K562 (cell line): Measurements from ENCODE around the gene PEDS1. TPM values are rescaled to one million over a fixed set of nuclear protein-coding genes. Genes with fewer than 3 reads are reported as not detected.

Experiments
- ASH1L ChIP-seq: fragments of 450-650 bp; IDR thresholded peaks from 2 replicates; pipeline ENCODE4 v1.6.1; 2018; ENCODE audit warnings: borderline replicate concordance, mild to moderate bottlenecking, low read depth; ENCODE audit not compliant: partially characterized antibody
- EGR1 ChIP-seq: fragments of 450-650 bp; conservative IDR thresholded peaks from 2 replicates; pipeline ENCODE4 v1.6.1; 2017; ENCODE audit warnings: mild to moderate bottlenecking
- FOXK1 ChIP-seq: sonication (generic); formaldehyde crosslinking; IDR thresholded peaks from 2 replicates; pipeline ENCODE4 v1.8.0; 2022; ENCODE audit warnings: missing genetic modification reagents, mild to moderate bottlenecking, borderline replicate concordance
- MAX ChIP-seq: sonication (generic); formaldehyde crosslinking; IDR thresholded peaks from 2 replicates; pipeline ENCODE4 v1.9.0; 2022; ENCODE audit warnings: mild to moderate bottlenecking, missing genetic modification reagents
- MCM5 ChIP-seq: fragments of 450-650 bp; IDR thresholded peaks from 2 replicates; pipeline ENCODE4 v1.6.1; 2016; ENCODE audit warnings: low read depth
- MEF2A ChIP-seq: IDR thresholded peaks from 2 replicates; pipeline ENCODE4 v1.6.1; 2011; ENCODE audit warnings: low read depth, mild to moderate bottlenecking, low read length, moderate library complexity; ENCODE audit not compliant: control insufficient read depth
- MTA3 ChIP-seq: fragments of 450-650 bp; formaldehyde crosslinking; IDR thresholded peaks from 2 replicates; pipeline ENCODE4 v1.6.1; 2017; ENCODE audit warnings: mild to moderate bottlenecking, borderline replicate concordance
- NCOR1 ChIP-seq: fragments of 450-650 bp; IDR thresholded peaks from 2 replicates; pipeline ENCODE4 v1.6.1; 2016; ENCODE audit warnings: mild to moderate bottlenecking, moderate library complexity
- NELFE ChIP-seq: IDR thresholded peaks from 2 replicates; pipeline ENCODE4 v1.6.1; 2011; ENCODE audit warnings: mild to moderate bottlenecking; ENCODE audit not compliant: insufficient read depth, insufficient read length
- NFATC3 ChIP-seq: fragments of 450-650 bp; IDR thresholded peaks from 2 replicates; pipeline ENCODE4 v1.6.1; 2017; ENCODE audit warnings: mild to moderate bottlenecking
- NR4A1 ChIP-seq, 2 experiments: fragments of 250-450 bp in 1 of 2; fragments of 450-650 bp in 1 of 2; sonication (Bioruptor Pico) in 1 of 2; IDR thresholded peaks; 2 replicates each; pipeline versions ENCODE4 v1.4.0 to v1.6.1; 2016 to 2020; ENCODE audit warnings: mild to moderate bottlenecking in 2 of 2, missing compliant biosample characterization in 1 of 2, missing genetic modification characterization in 1 of 2, moderate library complexity in 1 of 2
- RFX5 ChIP-seq: IDR thresholded peaks from 2 replicates; pipeline ENCODE4 v1.6.1; 2011; ENCODE audit warnings: low read depth, mild to moderate bottlenecking, improper control_type of control experiment, low read length
- SMARCA4 ChIP-seq: fragments of 450-650 bp; IDR thresholded peaks from 2 replicates; pipeline ENCODE4 v1.6.1; 2016
- TFAM ChIP-seq: fragments of 250-450 bp; sonication (Bioruptor Pico); conservative IDR thresholded peaks from 2 replicates; pipeline ENCODE4 v1.5.0; 2021; ENCODE audit warnings: mild to moderate bottlenecking, moderate library complexity
- TRIM25 ChIP-seq: fragments of 450-650 bp; IDR thresholded peaks from 2 replicates; pipeline ENCODE4 v1.7.0; 2016; ENCODE audit warnings: borderline replicate concordance
- YY1 ChIP-seq, 3 experiments: IDR thresholded peaks; 2 replicates each; pipeline ENCODE4 v1.6.1; 2011; ENCODE audit warnings: low read length in 2 of 3, mild to moderate bottlenecking in 2 of 3, moderate library complexity in 2 of 3, borderline replicate concordance in 1 of 3, control low read depth in 1 of 3, low read depth in 1 of 3; ENCODE audit not compliant: insufficient read depth in 3 of 3, insufficient replicate concordance in 2 of 3, control insufficient read depth in 1 of 3, insufficient read length in 1 of 3; ENCODE audit errors: extremely low read depth in 1 of 3
- ZNF133 ChIP-seq: fragments of 250-450 bp; sonication (Bioruptor Pico); IDR thresholded peaks from 2 replicates; pipeline ENCODE4 v1.4.0; 2020; ENCODE audit warnings: mild to moderate bottlenecking
- ZNF146 ChIP-seq: IDR thresholded peaks from one replicate; pipeline ENCODE4 v1.6.1; 2018; ENCODE audit warnings: missing compliant biosample characterization; ENCODE audit not compliant: unreplicated experiment
- ZNF24 ChIP-seq: fragments of 450-650 bp; IDR thresholded peaks from 2 replicates; pipeline ENCODE4 v1.6.1; 2016
- ZNF3 ChIP-seq: fragments of 250-450 bp; sonication (Bioruptor Pico); IDR thresholded peaks from 2 replicates; pipeline ENCODE4 v1.5.0; 2021; ENCODE audit warnings: mild to moderate bottlenecking, moderate library complexity
- ZNF384 ChIP-seq: IDR thresholded peaks from 2 replicates; pipeline ENCODE4 v1.6.1; 2012; ENCODE audit warnings: low read depth, low read length, improper control_type of control experiment
- ZNF695 ChIP-seq: fragments of 450-650 bp; formaldehyde crosslinking; IDR thresholded peaks from 2 replicates; pipeline ENCODE4 v1.4.0; 2020; ENCODE audit warnings: mild to moderate bottlenecking, moderate library complexity
- ZNF717 ChIP-seq: fragments of 250-450 bp; sonication (Bioruptor Pico); IDR thresholded peaks from 2 replicates; pipeline ENCODE4 v1.5.0; 2021
- ZNF77 ChIP-seq: fragments of 250-450 bp; sonication (Bioruptor Pico); IDR thresholded peaks from 2 replicates; pipeline ENCODE4 v1.5.0; 2020
- ZSCAN29 ChIP-seq: fragments of 450-650 bp; IDR thresholded peaks from 2 replicates; pipeline ENCODE4 v1.6.1; 2017
- ZZZ3 ChIP-seq: fragments of 450-650 bp; IDR thresholded peaks from 2 replicates; pipeline ENCODE4 v1.6.1; 2016; ENCODE audit warnings: antibody characterized with exemption, mild to moderate bottlenecking, moderate library complexity
- polyA plus RNA-seq, 8 experiments: library from polyadenylated mRNA; depleted of rRNA in 4 of 8; stranded (reverse) in 5 of 8; unstranded in 3 of 8; fragments of >200 nt; fragmentation: Nextera tagmentation in 2 of 8; fragmentation: Illumina TruSeq in 1 of 8; extraction: Ambion mirVana in 2 of 8; extraction: Trizol in 1 of 8; gene quantifications; 2 replicates each; pipeline versions ENCODE4 v1.2.1 to v1.2.3, GENCODE V29; 2011 to 2014; ENCODE audit warnings: inconsistent platforms in 1 of 8, missing spikeins in 1 of 8
- total RNA-seq, 7 experiments: library from RNA; depleted of rRNA in 6 of 7; stranded (reverse); fragments of >200 nt in 6 of 7; fragmentation: Illumina TruSeq in 2 of 7; extraction: Trizol in 2 of 7; gene quantifications; 2 replicates each; pipeline versions ENCODE4 v1.2.1 to v1.2.3, GENCODE V29; 2011 to 2021; ENCODE audit warnings: low replicate concordance in 1 of 7

PEDS1 gene
- total and polyA plus RNA-seq, 9 of the 15 experiments (the other 6 are each of a cell fraction or from before 2014, with no cell fraction given) = 2.9 to 38.5 (median 24.2) TPM

GRCh38 chr20:50191544-50192363 lies 38.2 kb upstream of the PEDS1 start (continued):
- TF ChIP-seq FOXK1 (CRISPR knock-in tag) (no peak), YY1 (IDR thresholded peaks at IDR 0.05; ENCODE audit: borderline replicate concordance in 1 of 3, control insufficient read depth in 1 of 3, extremely low read depth in 1 of 3, insufficient read depth in 3 of 3, insufficient read length in 1 of 3, insufficient replicate concordance in 2 of 3, low read depth in 1 of 3, low read length in 2 of 3) (peak in 1 of 3 experiments; percentile 74), ZNF77 (CRISPR knock-in tag) (no peak), NELFE (no peak), ZSCAN29 (0 out of 2 replicates have a peak, but pooled peaks have one; percentile 36), ZNF3 (CRISPR knock-in tag) (no peak), EGR1 (peak; percentile 43), RFX5 (no peak), MTA3 (peak; percentile 88), MCM5 (no peak), ZNF24 (no peak), MAX (CRISPR knock-in tag) (no peak; the same call in none of the 2 replicates), NCOR1 (no peak), ZNF695 (CRISPR knock-in tag) (no peak), TRIM25 (no peak), NR4A1 (CRISPR knock-in tag; IDR thresholded peaks at IDR 0.05) (0 out of 2 replicates have a peak, but pooled peaks have one; percentile 82), NR4A1 (tag; IDR thresholded peaks at IDR 0.05) (no peak), ZNF384 (no peak), ZZZ3 (no peak), ZNF133 (CRISPR knock-in tag) (no peak), ZNF146 (CRISPR knock-in tag) (no peak), SMARCA4 (no peak), ASH1L (no peak), ZNF717 (CRISPR knock-in tag) (no peak), MEF2A (no peak), NFATC3 (no peak), TFAM (no peak)
